H1 (cell line): ENCODE data around the gene MYOM3. TPM values are rescaled to one million over a fixed set of nuclear protein-coding genes. Genes with fewer than 3 reads are reported as not detected.

ENCODE experiments used
- CTCF ChIA-PET: fragments of 300-600 bp; sonication (Branson Sonifier 250); formaldehyde crosslinking; loops from one replicate; lab custom pipeline; 2021; ENCODE audit not compliant: partially characterized antibody; lab: Charles Lee
- POLR2A ChIA-PET: fragments of 300-600 bp; sonication (Branson Sonifier 250); formaldehyde crosslinking; loops from one replicate; lab custom pipeline; 2021; ENCODE audit warnings: inconsistent platforms; ENCODE audit not compliant: partially characterized antibody; lab: Charles Lee
- DNase-seq, 2 experiments: peaks; one replicate each; pipeline versions ENCODE4 v3.0.0 to v3.0.0-alpha.2; 2010 to 2022; ENCODE audit warnings: low spot score in 2 of 2, low read depth in 1 of 2, mixed read lengths in 1 of 2
- FAIRE-seq: peaks from 2 replicates; lab custom pipeline; 2011; peaks lifted over from hg19 to GRCh38; lab: Jason Lieb, UNC
- H2AFZ ChIP-seq: 2 replicates; pipeline ENCODE4 v1.8.1; 2012; ENCODE audit warnings: low read length, inconsistent platforms
- H2AK5ac ChIP-seq: 2 replicates; pipeline ENCODE4 v1.6.1; 2013; ENCODE audit warnings: low read depth, low read length
- H2BK120ac ChIP-seq: replicated peaks from 2 replicates; pipeline ENCODE3; 2013; ENCODE audit warnings: low read depth, low read length, inconsistent platforms
- H2BK12ac ChIP-seq: 2 replicates; pipeline ENCODE4 v1.6.1; 2013; ENCODE audit warnings: low read depth, low read length
- H2BK15ac ChIP-seq: 2 replicates; pipeline ENCODE4 v1.6.1; 2013; ENCODE audit warnings: low read length
- H2BK20ac ChIP-seq: 2 replicates; pipeline ENCODE4 v1.6.1; 2013; ENCODE audit warnings: low read length
- H2BK5ac ChIP-seq: 2 replicates; pipeline ENCODE4 v1.6.1; 2013; ENCODE audit warnings: low read depth, low read length
- H3K14ac ChIP-seq: 2 replicates; pipeline ENCODE4 v1.6.1; 2013; ENCODE audit warnings: inconsistent platforms; ENCODE audit not compliant: insufficient read length
- H3K18ac ChIP-seq: 2 replicates; pipeline ENCODE4 v1.6.1; 2013; ENCODE audit warnings: low read length; ENCODE audit errors: extremely low read depth
- H3K23ac ChIP-seq: 2 replicates; pipeline ENCODE4 v1.6.1; 2013; ENCODE audit warnings: inconsistent platforms; ENCODE audit not compliant: insufficient read length
- H3K23me2 ChIP-seq: 2 replicates; pipeline ENCODE4 v1.6.1; 2013; ENCODE audit warnings: low read depth, low read length
- H3K27ac ChIP-seq: 2 replicates; pipeline ENCODE4 v1.6.1; 2011; ENCODE audit warnings: low read depth, low read length, inconsistent platforms
- H3K27me3 ChIP-seq, 4 experiments: replicated peaks in 1 of 4; 1 replicate in 1 of 4; 2 replicates in 3 of 4; pipeline versions ENCODE4 v1.6.1 to v1.8.1; 2011 to 2013; ENCODE audit warnings: low read length in 3 of 4, mild to moderate bottlenecking in 3 of 4, inconsistent platforms in 2 of 4, mixed read lengths in 2 of 4, moderate library complexity in 1 of 4; ENCODE audit not compliant: control insufficient read depth in 3 of 4, insufficient read depth in 3 of 4; ENCODE audit errors: extremely low read depth in 1 of 4
- H3K36me3 ChIP-seq, 4 experiments: 2 replicates each; pipeline versions ENCODE4 v1.6.1 to v1.8.1; 2011 to 2013; ENCODE audit warnings: mild to moderate bottlenecking in 4 of 4, low read length in 3 of 4, moderate library complexity in 2 of 4, control low read depth in 1 of 4, inconsistent platforms in 1 of 4; ENCODE audit not compliant: insufficient read depth in 4 of 4, control insufficient read depth in 2 of 4
- H3K4ac ChIP-seq: replicated peaks from 2 replicates; pipeline ENCODE3; 2013; ENCODE audit warnings: low read length, low read depth, mixed read lengths, inconsistent platforms; ENCODE audit not compliant: insufficient read length
- H3K4me1 ChIP-seq, 4 experiments: replicated peaks in 1 of 4; 1 replicate in 1 of 4; 2 replicates in 3 of 4; pipeline versions ENCODE4 v1.6.1 to v1.8.1; 2011 to 2013; ENCODE audit warnings: low read length in 3 of 4, inconsistent platforms in 2 of 4, mixed read lengths in 1 of 4; ENCODE audit not compliant: insufficient read depth in 4 of 4, control insufficient read depth in 3 of 4
- H3K4me2 ChIP-seq, 2 experiments: 2 replicates each; pipeline versions ENCODE4 v1.6.1 to v1.8.1; 2011 to 2013; ENCODE audit warnings: low read depth in 2 of 2, low read length in 2 of 2, control low read depth in 1 of 2, inconsistent platforms in 1 of 2, mild to moderate bottlenecking in 1 of 2; ENCODE audit not compliant: insufficient read depth in 1 of 2
- H3K4me3 ChIP-seq, 4 experiments: fragments of 200-600, 300-600 bp in 1 of 4; sonication (generic), shearing (Covaris generic), sonication (Bioruptor Twin) in 1 of 4; 2 replicates each; pipeline versions ENCODE4 v1.5.1 to v1.8.1; 2011 to 2016; ENCODE audit warnings: low read length in 4 of 4, low read depth in 3 of 4, control low read depth in 2 of 4, inconsistent platforms in 2 of 4, mild to moderate bottlenecking in 2 of 4, mixed read lengths in 1 of 4, moderate library complexity in 1 of 4; ENCODE audit not compliant: insufficient read depth in 2 of 4; ENCODE audit errors: extremely low read depth in 1 of 4
- H3K56ac ChIP-seq: replicated peaks from 2 replicates; pipeline ENCODE3; 2013; ENCODE audit warnings: low read depth, mild to moderate bottlenecking, mixed read lengths, low read length, inconsistent platforms; ENCODE audit not compliant: insufficient read length
- H3K79me1 ChIP-seq: 2 replicates; pipeline ENCODE4 v1.6.1; 2013; ENCODE audit warnings: low read depth, low read length, control low read depth
- H3K79me2 ChIP-seq, 2 experiments: 2 replicates each; pipeline versions ENCODE4 v1.6.1 to v1.8.1; 2012 to 2013; ENCODE audit warnings: low read length in 2 of 2, mild to moderate bottlenecking in 2 of 2, inconsistent platforms in 1 of 2; ENCODE audit not compliant: insufficient read depth in 2 of 2, control insufficient read depth in 1 of 2
- H3K9ac ChIP-seq, 4 experiments: replicated peaks in 1 of 4; 1 replicate in 1 of 4; 2 replicates in 3 of 4; pipeline versions ENCODE4 v1.6.1 to v1.8.1; 2011 to 2013; ENCODE audit warnings: low read depth in 3 of 4, low read length in 3 of 4, control low read depth in 2 of 4, mild to moderate bottlenecking in 2 of 4, moderate library complexity in 2 of 4, inconsistent platforms in 1 of 4; ENCODE audit errors: extremely low read depth in 1 of 4
- H3K9me3 ChIP-seq, 2 experiments: 2 replicates each; pipeline versions ENCODE4 v1.6.1 to v1.8.1; 2012 to 2013; ENCODE audit warnings: mild to moderate bottlenecking in 2 of 2, moderate library complexity in 2 of 2, control low read depth in 1 of 2, inconsistent platforms in 1 of 2, low read depth in 1 of 2, low read length in 1 of 2, mixed read lengths in 1 of 2; ENCODE audit not compliant: insufficient read depth in 2 of 2
- H4K20me1 ChIP-seq, 2 experiments: replicated peaks in 1 of 2; 2 replicates each; pipeline versions ENCODE3 to v1.8.1; 2011 to 2013; ENCODE audit warnings: inconsistent platforms in 2 of 2, low read length in 2 of 2, mild to moderate bottlenecking in 1 of 2; ENCODE audit not compliant: insufficient read depth in 2 of 2, control insufficient read depth in 1 of 2
- H4K5ac ChIP-seq: 2 replicates; pipeline ENCODE4 v1.6.1; 2013; ENCODE audit warnings: low read length, low read depth, mixed read lengths, inconsistent platforms; ENCODE audit not compliant: insufficient read length
- H4K8ac ChIP-seq: 2 replicates; pipeline ENCODE4 v1.8.0; 2013; ENCODE audit warnings: mild to moderate bottlenecking, moderate library complexity, low read length, inconsistent platforms; ENCODE audit not compliant: insufficient read depth; ENCODE audit errors: extremely low read depth
- H4K91ac ChIP-seq: replicated peaks from 2 replicates; pipeline ENCODE3; 2013; ENCODE audit warnings: low read length, mixed read lengths, inconsistent platforms; ENCODE audit not compliant: insufficient read length
- CTBP2 ChIP-seq: IDR thresholded peaks from 2 replicates; pipeline ENCODE4 v1.7.0; 2011; ENCODE audit warnings: borderline replicate concordance, mild to moderate bottlenecking, moderate library complexity, mixed read lengths, low read length; ENCODE audit not compliant: insufficient read depth, insufficient read length
- CTCF ChIP-seq, 3 experiments: IDR thresholded peaks; 1 replicate in 2 of 3; 2 replicates in 1 of 3; pipeline versions ENCODE4 v1.5.1 to v1.6.1; 2011; ENCODE audit warnings: low read length in 3 of 3, mild to moderate bottlenecking in 3 of 3, inconsistent platforms in 2 of 3, low read depth in 1 of 3, moderate library complexity in 1 of 3; ENCODE audit not compliant: insufficient read depth in 1 of 3; ENCODE audit errors: control extremely low read depth in 1 of 3
- GABPA ChIP-seq: IDR thresholded peaks from 2 replicates; pipeline ENCODE4 v1.6.1; 2011; ENCODE audit warnings: mild to moderate bottlenecking, low read length, moderate library complexity, borderline replicate concordance; ENCODE audit not compliant: insufficient read depth
- RAD21 ChIP-seq, 2 experiments: IDR thresholded peaks in 1 of 2; conservative IDR thresholded peaks in 1 of 2; 2 replicates each; pipeline ENCODE4 v1.6.1; 2011; ENCODE audit warnings: low read depth in 2 of 2, low read length in 2 of 2, improper control_type of control experiment in 1 of 2, inconsistent platforms in 1 of 2, mild to moderate bottlenecking in 1 of 2, moderate library complexity in 1 of 2
- SP2 ChIP-seq: IDR thresholded peaks from 2 replicates; pipeline ENCODE4 v1.6.1; 2012; ENCODE audit warnings: mild to moderate bottlenecking, low read length, inconsistent platforms
- YY1 ChIP-seq: IDR thresholded peaks from 2 replicates; pipeline ENCODE4 v1.6.1; 2011; ENCODE audit warnings: low read depth, mild to moderate bottlenecking, low read length
- WGBS, 2 experiments: shearing (Covaris generic) in 1 of 2; methylation state at CpG; one replicate each; pipeline versions ENCODE4 v1.1.6 to v1.1.7; 2013 to 2015; ENCODE audit warnings: low lambda C conversion rate in 2 of 2, mixed read lengths in 2 of 2, inconsistent platforms in 1 of 2, low coverage in 1 of 2, missing lambda C conversion rate in 1 of 2; ENCODE audit not compliant: insufficient replicate concordance in 2 of 2, insufficient coverage in 1 of 2, insufficient read length in 1 of 2; ENCODE audit errors: extremely low coverage in 1 of 2, missing lambda C conversion rate in 1 of 2; 5-methylcytosine and 5-hydroxymethylcytosine counted together
- polyA plus RNA-seq, 7 experiments: library from polyadenylated mRNA; depleted of rRNA in 3 of 7; stranded (reverse) in 5 of 7; unstranded in 2 of 7; fragments of >200 nt in 5 of 7; fragments of 200-250 nt in 2 of 7; gene quantifications; 1 replicate in 5 of 7; 2 replicates in 1 of 7; 4 replicates in 1 of 7; pipeline versions ENCODE4 v1.2.1 to v1.2.3, GENCODE V29; 2011 to 2013; ENCODE audit warnings: missing spikeins in 2 of 7, mixed read lengths in 2 of 7
- total RNA-seq: library from RNA; stranded (reverse); fragmentation: NEBNext Ultra II Directional; extraction: Animal tissue kit (Norgen Biotek cat#: 25700); gene quantifications from 2 replicates; pipeline ENCODE4 v1.2.1, GENCODE V29; 2021
- TF ChIP-seq, protein P1 (sequence below): IDR thresholded peaks from 2 replicates; pipeline ENCODE4 v1.6.1; 2011; ENCODE audit warnings: low read depth, mild to moderate bottlenecking, low read length; ENCODE audit not compliant: insufficient read depth

Gene MYOM3
- total and polyA plus RNA-seq, 2 of the 8 experiments (the other 6 are each of a cell fraction or from before 2014, with no cell fraction given): 0.08 to 0.09 TPM

DNA sequence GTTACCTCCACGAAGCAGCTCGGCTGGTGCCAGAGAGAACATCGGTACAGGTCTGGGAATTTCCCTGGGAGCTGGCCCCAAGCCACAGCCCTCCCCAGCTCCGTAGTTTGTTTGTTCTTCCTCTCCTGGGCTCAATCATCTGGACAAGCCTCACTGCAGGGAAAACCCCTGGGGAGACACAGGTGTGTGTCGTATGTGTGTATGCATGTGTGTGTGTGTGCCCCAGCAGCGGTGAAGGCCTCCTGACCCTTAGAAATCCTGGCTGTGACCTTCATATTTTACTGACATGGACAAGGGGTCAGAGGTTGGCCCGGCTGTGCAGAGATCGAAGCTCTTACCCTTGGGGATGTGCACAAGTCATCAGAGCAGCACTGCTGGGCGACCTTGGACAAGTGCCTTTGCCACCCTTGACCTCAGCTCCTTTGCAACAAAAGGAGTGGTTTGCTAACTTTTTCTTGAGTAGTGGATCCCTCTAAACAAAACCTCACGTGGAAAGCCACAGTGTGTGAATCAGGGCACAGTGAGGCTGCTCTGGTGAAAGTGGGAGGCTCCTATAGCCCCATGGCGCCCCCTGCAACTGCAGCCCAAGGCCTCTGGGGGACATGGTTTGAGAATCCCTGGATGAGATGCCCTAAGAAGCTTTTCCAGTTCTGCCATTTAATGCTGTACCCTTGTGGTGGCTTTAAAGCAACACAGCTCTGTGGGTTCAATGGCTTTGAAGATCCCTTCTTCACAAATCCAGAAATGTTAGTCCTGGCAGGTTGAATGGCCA, 43.3 kb upstream of the MYOM3 start:
- Histone ChIP-seq H4K91ac (no peak overlapping the region), H4K5ac (no peak overlapping the region), H3K79me2 (peaks cover 0 to 6% of the 10 kb centered on the region in 2 experiments; a peak in 1 of 4 replicates), H2BK15ac (no peak overlapping the region), H4K20me1 (peaks cover 0 to 10% of the 10 kb centered on the region in 2 experiments), H3K4me3 (no peak overlapping the region), H3K36me3 (peaks cover 4 to 24% (median 10%) of the 10 kb centered on the region in 4 experiments; a peak in 6 of 8 replicates), H3K14ac (no peak overlapping the region), H3K79me1 (no peaks in the 10 kb centered on the region), H2AFZ (no peak overlapping the region), H2AK5ac (no peak overlapping the region; the same call in 1 of the 2 replicates), H3K27ac (0 out of 2 replicates have a peak overlapping the region, but pooled peaks have one; percentile 7), H2BK12ac (peak overlapping the region; percentile 6; the same call in 1 of the 2 replicates), H3K23me2 (no peaks in the 10 kb centered on the region), H2BK5ac (no peak overlapping the region), H3K27me3 (no peaks in the 10 kb centered on the region), H3K4me2 (no peak overlapping the region; a peak in 1 of 4 replicates), H3K18ac (no peak overlapping the region), H3K23ac (no peak overlapping the region), H2BK120ac (no peak overlapping the region), H4K8ac (no peak overlapping the region), H3K9ac (no peak overlapping the region), H3K4ac (peak overlapping the region; percentile 9), H3K56ac (no peak overlapping the region), H3K9me3 (no peaks in the 10 kb centered on the region), H2BK20ac (no peak overlapping the region), H3K4me1 (peaks cover 3 to 23% (median 13%) of the 10 kb centered on the region in 4 experiments)
- FAIRE-seq (no peak), DNase-seq (peak in 1 of 2 experiments; percentile 70)
- CTCF ChIA-PET: interaction anchor here (0.6 to 10.9 kb wide), 41 partner anchors 8 to 531 kb away, joined by 3 to 85 read pairs (median 4); partner anchors contain the start of genes IFNLR1, IL22RA1 and SRSF10
- 76% methylated on average over 11 of the region's 11 CpGs; no CpG with 5 or more reads in 1 of the 2 experiments for WGBS, 2 experiments
- POLR2A ChIA-PET: interaction anchor here (0.8 to 7.2 kb wide), 7 partner anchors 10 to 236 kb away, joined by 3 to 82 read pairs (median 5); partner anchors contain the start of gene IFNLR1
- TF ChIP-seq CTCF (IDR thresholded peaks at IDR 0.05; ENCODE audit: control extremely low read depth in 1 of 3, insufficient read depth in 1 of 3, low read depth in 1 of 3, low read length in 3 of 3) (peak; percentile 61 to 77 (median 68)), CTBP2 (no peak), GABPA (no peak), RAD21 (IDR thresholded peaks at IDR 0.05 in 1 of 2, conservative IDR thresholded peaks at IDR 0.05 in 1 of 2; ENCODE audit: low read depth in 2 of 2, low read length in 2 of 2) (peak; percentile 23 to 47; a peak in 3 of 4 replicates), SP2 (no peak), YY1 (0 out of 2 replicates have a peak, but pooled peaks have one; percentile 14)
- TF ChIP-seq, protein P1, sequence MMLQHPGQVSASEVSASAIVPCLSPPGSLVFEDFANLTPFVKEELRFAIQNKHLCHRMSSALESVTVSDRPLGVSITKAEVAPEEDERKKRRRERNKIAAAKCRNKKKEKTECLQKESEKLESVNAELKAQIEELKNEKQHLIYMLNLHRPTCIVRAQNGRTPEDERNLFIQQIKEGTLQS: no peak
